ENCODE results near the gene MAPKAP1. TPM values are rescaled to one million over a fixed set of nuclear protein-coding genes. Genes with fewer than 3 reads are reported as not detected.
A peak's percentile ranks its signal among the peaks of the same experiment; 100 is the strongest.

The MAPKAP1 gene
- total RNA-seq, 2 donors from 2014 or later, result 75.3 to 91.6 TPM

- H3K4me1 ChIP-seq (ENCODE audit: control insufficient read depth, insufficient read depth, low read length), result peaks cover 16% of the 10 kb centered on the region
- peaks cover 13% of the 10 kb centered on the region for H3K36me3 ChIP-seq (ENCODE audit: control insufficient read depth, insufficient read depth, low read length)
- no peak for DNase-seq
- no peaks in the 10 kb centered on the region for H3K27me3 Mint-ChIP-seq (ENCODE audit: insufficient read depth)
- H3K9me3 ChIP-seq (ENCODE audit: control insufficient read depth, low read length), result no peaks in the 10 kb centered on the region
- H3K9me3 Mint-ChIP-seq, result no peaks in the 10 kb centered on the region
- peaks cover 6% of the 10 kb centered on the region for H3K36me3 Mint-ChIP-seq (ENCODE audit: low read depth)
- H3K27me3 ChIP-seq (ENCODE audit: control insufficient read depth, insufficient read depth, low read length, poor library complexity, severe bottlenecking), result no peaks in the 10 kb centered on the region
- no peak for TF ChIP-seq CTCF (conservative IDR thresholded peaks at IDR 0.05)
- no peak overlapping the region for H3K9ac ChIP-seq (ENCODE audit: extremely low read depth, low read length, poor library complexity, severe bottlenecking)
- no peak overlapping the region for H3K27ac ChIP-seq (ENCODE audit: low read depth, low read length)
- peak overlapping the region; percentile 40 for H3K27ac Mint-ChIP-seq
- H3K4me3 Mint-ChIP-seq, result no peak overlapping the region
- WGBS, 2 experiments (ENCODE audit: insufficient coverage in 1 of 2, insufficient read length in 1 of 2), result 87 to 93% methylated on average over 3 to 8 of the region's 8 CpGs
- no peak overlapping the region for H3K4me3 ChIP-seq (ENCODE audit: low read length)
- H3K4me1 Mint-ChIP-seq, result peaks cover 24% of the 10 kb centered on the region
Observed at GRCh38 chr9:125444956-125445506, 262.0 kb downstream of the MAPKAP1 start.

GRCh38 chr9:125444166-125444565, 262.8 kb downstream of the MAPKAP1 start:
- Mint-ChIP-seq H3K9me3 (no peaks in the 10 kb centered on the region), H3K36me3 (ENCODE audit: low read depth) (peaks cover 10% of the 10 kb centered on the region), H3K4me1 (peaks cover 24% of the 10 kb centered on the region), H3K27ac (no peak overlapping the region), H3K4me3 (no peak overlapping the region), H3K27me3 (ENCODE audit: insufficient read depth) (no peaks in the 10 kb centered on the region)
- H3K27ac ChIP-seq (ENCODE audit: low read depth, low read length), result no peak overlapping the region
- no peak for TF ChIP-seq CTCF (conservative IDR thresholded peaks at IDR 0.05)
- no peak overlapping the region for H3K9ac ChIP-seq (ENCODE audit: extremely low read depth, low read length, poor library complexity, severe bottlenecking)
- peaks cover 13% of the 10 kb centered on the region for H3K36me3 ChIP-seq (ENCODE audit: control insufficient read depth, insufficient read depth, low read length)
- DNase-seq, result no peak
- peaks cover 16% of the 10 kb centered on the region for H3K4me1 ChIP-seq (ENCODE audit: control insufficient read depth, insufficient read depth, low read length)
- H3K27me3 ChIP-seq (ENCODE audit: control insufficient read depth, insufficient read depth, low read length, poor library complexity, severe bottlenecking), result no peaks in the 10 kb centered on the region
- 93 to 96% methylated on average over 5 to 10 of the region's 10 CpGs for WGBS, 2 experiments (ENCODE audit: insufficient coverage in 1 of 2, insufficient read length in 1 of 2)
- no peaks in the 10 kb centered on the region for H3K9me3 ChIP-seq (ENCODE audit: control insufficient read depth, low read length)
- H3K4me3 ChIP-seq (ENCODE audit: low read length), result no peak overlapping the region

GRCh38 chr9:125443367-125443766, 263.6 kb downstream of the MAPKAP1 start:
- H3K4me1 ChIP-seq (ENCODE audit: control insufficient read depth, insufficient read depth, low read length), result peaks cover 16% of the 10 kb centered on the region
- peaks cover 13% of the 10 kb centered on the region for H3K36me3 ChIP-seq (ENCODE audit: control insufficient read depth, insufficient read depth, low read length)
- DNase-seq, result no peak
- no peak overlapping the region for H3K9ac ChIP-seq (ENCODE audit: extremely low read depth, low read length, poor library complexity, severe bottlenecking)
- H3K27ac ChIP-seq (ENCODE audit: low read depth, low read length), result no peak overlapping the region
- Mint-ChIP-seq H3K27ac (no peak overlapping the region), H3K27me3 (ENCODE audit: insufficient read depth) (no peaks in the 10 kb centered on the region), H3K9me3 (no peaks in the 10 kb centered on the region), H3K36me3 (ENCODE audit: low read depth) (peaks cover 10% of the 10 kb centered on the region), H3K4me3 (no peak overlapping the region), H3K4me1 (peaks cover 24% of the 10 kb centered on the region)
- no peaks in the 10 kb centered on the region for H3K9me3 ChIP-seq (ENCODE audit: control insufficient read depth, low read length)
- H3K4me3 ChIP-seq (ENCODE audit: low read length), result no peak overlapping the region
- 95 to 100% methylated on average over 5 of the region's 8 CpGs for WGBS, 2 experiments (ENCODE audit: insufficient coverage in 1 of 2, insufficient read length in 1 of 2)
- H3K27me3 ChIP-seq (ENCODE audit: control insufficient read depth, insufficient read depth, low read length, poor library complexity, severe bottlenecking), result no peaks in the 10 kb centered on the region
- TF ChIP-seq CTCF (conservative IDR thresholded peaks at IDR 0.05), result no peak
